Stimulated activated CD8-positive, alpha-beta memory T cell treated with anti-CD3 and anti-CD28 coated beads, Interleukin-12 subunit alpha, Interleukin-12 subunit beta, amount 100 ng/mL, for 24 hours (primary cell): ENCODE data around the gene MIB1.
"Not testable (repeated sequence)": the region's sequence is repeated elsewhere in the genome, so short reads cannot be mapped to it uniquely, and the experiment has no call there.

Source experiments
- DNase-seq: peaks from one replicate; pipeline ENCODE4 v3.0.0-alpha.2; 2020; ENCODE audit errors: extremely low read depth

The MIB1 gene

DNA sequence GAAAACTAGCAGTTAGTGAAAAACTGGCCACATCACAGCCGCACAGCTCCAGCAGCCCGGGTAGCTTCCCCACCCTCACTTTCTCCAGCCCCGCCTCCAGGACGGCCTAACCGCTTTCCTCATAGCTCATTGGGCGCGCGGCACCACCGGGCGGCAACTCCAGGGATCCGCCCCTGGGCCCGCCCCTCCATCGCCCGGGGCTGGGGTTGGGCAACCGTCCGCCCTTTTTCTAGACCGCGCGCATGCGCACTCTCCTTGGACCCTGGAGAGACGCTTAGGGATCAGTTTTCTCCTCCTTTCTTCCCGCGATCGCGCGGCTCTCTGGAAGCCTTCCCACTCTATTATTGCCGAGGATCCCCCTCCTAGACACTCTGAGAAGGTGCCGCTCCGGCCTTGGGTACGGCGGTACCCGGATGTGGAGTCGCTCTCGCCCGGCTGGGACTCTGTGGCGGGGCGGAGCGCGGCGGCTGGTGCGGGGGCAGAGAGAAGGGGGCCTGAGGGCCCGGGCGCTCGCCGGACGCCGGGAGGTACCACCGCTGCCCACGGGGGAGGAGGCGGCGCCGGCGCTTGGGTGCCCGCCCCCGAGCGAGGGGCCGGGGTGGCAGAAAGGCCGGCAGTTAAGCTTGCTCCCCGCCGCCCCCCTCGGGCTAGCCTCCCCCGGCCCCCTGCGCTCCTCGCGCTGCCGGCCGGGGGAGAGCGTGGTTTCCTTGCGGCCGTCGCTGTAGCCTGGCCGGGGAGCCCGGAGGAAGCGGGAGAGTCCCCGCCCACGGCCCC lies at the start of gene MIB1:
Gene MIB1, plus strand, starts transcription at position 255 of the 774 bp plus-strand sequence. CDS start 792 bp downstream, outside the sequence.
- peak; percentile 95 for DNase-seq

DNA sequence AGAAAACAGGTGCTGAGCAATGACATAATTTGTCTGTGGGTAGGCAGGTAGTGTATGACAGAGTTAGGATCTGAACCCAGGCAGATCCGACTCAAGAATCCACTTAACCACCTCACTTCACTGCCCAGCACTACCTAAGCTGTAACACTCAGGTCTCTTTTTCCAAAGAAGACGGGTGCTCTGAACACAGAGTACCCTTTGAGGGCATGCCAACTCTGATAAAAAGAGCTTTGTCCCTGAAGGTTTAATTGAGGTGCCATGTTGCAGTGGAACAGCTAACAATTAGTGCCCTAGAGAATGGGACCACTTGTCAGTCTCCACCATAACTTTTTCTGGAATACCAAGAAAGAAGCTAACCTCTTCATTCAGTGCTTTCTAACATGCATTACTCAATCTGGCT lies 47.3 kb upstream of the MIB1 start:
- no peak for DNase-seq

DNA sequence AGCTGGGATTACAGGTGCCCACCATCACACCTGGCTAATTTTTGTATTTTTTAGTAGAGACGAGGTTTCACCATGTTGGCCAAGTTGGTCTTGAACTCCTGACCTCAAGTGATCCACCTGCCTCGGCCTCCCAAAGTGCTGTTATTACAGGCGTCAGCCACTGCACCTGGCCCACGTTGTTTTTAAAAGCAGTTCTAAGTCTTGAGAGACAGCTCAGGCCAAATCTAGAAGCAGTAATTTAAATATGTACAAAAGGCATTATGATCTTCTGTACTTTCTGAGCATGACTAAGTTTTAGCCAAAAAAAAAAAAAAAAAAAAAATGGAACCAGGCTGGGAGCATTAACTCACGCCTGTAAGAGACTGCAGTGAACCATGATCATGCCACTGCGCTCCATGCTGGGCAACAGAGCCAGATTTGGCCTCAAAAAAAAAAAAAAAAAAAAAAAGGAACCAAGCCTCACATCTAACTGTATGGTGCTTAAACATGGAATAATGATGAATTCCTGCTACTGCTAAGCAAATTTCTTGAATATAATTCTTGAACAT lies 40.0 kb upstream of the MIB1 start:
- DNase-seq, result no peak

DNA sequence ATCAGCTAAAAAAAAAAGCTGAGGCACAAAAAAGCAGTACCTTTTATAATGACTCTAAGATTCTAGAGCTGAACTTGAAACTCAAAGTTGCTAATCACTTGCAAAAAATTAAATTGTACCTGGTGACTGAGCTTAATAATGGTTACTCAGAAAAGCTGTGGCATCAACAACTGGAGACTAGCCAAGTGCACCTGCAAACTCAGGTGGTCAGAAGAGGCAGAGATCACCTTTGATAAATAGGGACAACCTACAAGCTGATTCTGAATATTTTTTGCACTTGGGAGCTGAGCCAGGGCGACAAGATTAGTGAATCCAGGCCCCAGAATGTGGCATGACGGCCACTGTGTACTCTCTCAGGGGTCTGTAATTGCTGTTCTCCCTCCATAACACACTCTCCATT lies 39.0 kb upstream of the MIB1 start:
- no peak for DNase-seq

DNA sequence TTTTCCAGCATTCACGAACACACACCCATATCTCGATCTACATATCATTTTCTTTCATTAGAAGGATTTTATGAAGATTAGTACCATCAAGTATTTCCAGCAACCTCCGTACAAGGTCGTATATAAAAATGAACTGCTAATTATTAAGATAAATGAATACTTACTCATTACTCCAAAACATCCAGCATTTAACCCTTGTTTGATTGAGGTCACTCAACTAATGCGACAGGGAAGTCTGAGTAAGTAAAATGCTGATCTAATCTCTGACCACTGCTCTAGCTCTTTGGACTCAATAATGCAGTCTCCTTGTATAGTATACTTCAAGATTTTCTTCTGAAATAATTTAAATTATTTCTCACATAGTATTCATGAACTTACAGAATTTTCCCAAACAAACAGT lies 38.0 kb upstream of the MIB1 start:
- no peak for DNase-seq

DNA sequence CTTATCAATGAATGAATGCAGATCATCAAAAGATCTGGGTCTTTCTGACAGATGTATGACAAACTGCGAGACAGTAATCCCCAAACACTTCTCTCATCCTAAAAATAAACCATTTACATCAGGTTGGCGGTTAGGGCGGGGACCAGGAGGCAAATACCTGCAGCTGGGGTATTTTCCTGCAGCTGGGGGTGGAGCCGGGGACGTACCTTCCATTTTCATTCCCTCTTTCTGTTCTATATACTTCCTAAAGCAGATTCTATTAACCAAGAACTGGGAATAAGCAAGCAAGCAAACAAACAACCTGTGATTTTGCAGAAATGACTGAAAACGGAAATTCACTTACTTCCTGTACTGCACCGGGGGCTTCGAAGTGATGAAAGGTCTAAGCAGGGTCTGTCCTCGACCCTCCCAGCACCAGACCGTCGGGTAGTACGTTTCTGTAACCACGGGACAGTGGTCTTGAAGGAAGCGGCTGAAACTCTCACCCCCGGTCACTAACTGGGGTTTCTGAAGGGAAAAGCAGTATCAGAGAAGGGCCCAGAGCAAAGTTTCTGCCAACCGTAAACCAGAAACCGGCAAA lies 37.3 kb upstream of the MIB1 start:
- no peak for DNase-seq

DNA sequence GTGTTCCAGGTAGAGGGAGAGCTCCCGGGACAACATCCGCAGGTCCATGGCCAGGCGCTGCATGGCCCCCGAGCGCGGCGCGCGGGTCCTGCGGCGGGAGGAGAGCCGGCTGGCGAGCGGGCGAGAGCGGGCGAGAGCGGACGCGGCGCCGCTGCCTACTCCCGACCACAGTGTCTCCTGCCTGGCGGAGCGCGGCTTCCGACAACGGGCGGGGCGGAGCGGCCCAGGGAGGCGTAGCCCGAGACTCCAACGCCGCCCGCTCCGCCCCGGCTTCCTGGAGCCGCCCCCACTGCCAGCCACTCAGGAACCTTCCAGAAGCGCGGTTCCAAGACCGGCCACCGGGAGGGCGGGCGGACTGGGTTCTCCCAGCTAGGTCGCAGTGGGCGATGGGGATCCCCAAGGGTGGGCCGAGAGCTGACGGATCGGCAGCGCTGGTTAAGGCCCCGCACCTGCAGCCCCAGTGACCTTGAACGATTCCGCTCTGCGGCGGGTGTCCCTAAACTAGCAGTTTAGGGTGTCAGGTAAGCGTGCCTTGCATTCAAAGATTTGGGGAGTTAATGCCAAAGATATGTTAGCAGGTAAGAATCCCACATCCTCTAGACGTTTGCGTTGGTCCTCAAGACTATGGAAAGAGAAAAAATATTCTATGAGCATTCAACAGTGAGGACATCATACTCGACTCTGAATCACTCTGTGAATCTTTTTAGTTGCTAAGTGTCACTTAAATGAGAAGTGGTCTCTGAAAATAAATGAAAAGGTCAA lies 35.8 kb upstream of the MIB1 start, which contains the start of gene ABHD3:
Gene ABHD3, minus strand, starts transcription at position 172 of the 762 bp plus-strand sequence. Its CDS starts 109 bp downstream, at position 63.
- peak; percentile 77 for DNase-seq

DNA sequence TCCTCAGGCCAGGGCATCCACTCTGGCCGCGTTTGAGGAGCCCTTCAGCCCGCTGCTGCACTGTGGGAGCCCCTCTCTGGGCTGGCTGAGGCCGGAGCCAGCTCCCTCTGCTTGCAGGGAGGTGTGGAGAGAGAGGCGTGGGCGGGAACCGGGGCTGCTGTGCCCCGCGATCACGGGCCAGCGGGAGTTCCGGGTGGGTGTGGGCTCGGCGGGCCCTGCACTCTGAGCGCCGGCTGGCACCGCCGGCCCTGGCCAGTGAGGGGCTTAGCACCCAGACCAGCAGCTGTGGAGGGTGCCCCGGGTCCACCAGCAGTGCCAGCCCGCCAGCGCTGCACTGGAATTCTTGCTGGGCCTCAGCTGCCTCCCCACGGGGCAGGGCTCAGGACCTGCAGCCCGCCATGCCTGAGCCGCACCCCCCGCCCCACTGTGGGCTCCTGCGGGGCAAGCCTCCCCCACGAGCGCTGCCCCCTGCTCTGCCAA lies 34.2 kb upstream of the MIB1 start:
- DNase-seq, result no peak

DNA sequence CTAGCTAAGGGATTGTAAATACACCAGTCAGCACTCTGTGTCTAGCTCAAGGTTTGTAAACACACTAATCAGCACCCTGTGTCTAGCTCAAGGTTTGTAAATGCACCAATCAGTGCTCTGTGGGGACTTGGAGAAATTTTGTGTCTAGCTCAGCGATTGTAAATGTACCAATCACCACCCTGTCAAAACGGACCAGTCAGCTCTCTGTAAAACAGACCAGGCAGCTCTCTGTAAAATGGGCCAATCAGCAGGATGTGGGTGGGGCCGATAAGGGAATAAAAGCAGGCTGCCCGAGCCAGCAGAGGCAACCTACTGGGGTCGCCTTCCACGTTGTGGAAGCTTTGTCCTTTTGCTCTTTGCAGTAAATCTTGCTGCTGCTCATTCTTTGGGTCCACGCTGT lies 33.5 kb upstream of the MIB1 start:
- not testable (repeated sequence) for DNase-seq

DNA sequence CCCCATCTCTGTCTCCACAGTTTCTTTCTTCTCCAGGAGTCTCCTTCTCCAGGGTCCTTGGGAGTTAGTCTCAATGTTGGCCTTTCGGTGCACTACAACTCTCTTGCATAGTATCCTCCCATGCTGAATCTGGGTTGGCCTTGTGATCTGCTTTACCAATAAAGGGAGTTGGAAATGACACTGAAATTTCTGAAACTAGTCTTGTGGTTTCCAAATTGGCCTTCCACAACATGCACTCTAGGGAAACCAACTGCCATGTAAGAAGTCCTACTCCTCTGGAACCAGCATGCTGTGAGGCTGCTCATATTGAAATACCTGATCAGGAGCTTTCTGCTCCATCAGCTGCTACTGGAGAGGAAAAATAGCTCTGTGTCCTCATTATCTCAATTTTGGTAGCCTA lies 26.1 kb upstream of the MIB1 start:
- DNase-seq, result no peak

DNA sequence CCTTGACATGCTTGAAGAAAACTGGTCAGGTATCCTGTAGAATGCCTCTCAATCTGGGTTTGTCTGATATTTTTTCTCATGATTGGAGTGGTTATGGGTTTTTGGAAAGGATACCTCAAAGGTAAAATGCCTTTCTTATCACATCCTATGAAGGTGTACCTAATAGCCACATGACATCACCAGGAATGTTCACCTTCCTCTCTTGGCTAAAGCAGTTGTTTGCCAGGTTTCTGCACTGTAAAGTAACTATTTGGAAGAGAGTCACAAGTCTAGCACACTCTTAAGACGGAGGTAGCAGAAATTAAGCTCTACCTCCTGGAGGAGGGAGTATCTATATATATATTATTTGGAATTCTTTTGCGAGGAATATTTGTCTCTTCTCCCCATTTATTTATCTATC lies 17.9 kb upstream of the MIB1 start:
- DNase-seq, result no peak

DNA sequence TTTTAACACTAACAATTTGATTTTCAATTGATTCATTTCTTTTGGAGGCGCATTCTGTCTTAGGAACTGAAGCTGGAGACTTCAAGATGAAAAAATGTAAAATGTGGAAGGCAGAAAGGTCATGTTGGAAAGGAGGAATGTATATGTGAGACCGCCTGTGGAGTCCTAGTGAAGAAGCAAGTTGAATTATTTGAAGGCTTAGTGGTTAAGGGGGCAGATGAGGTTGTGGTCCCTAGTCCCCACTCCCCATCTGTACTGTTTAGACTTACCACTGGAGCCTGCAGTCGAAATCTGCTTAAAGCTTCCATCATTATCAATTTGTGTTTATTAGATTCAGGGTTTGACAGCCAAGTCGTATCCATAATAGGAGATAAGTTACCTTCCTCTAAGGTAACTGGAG lies 15.4 kb upstream of the MIB1 start:
- no peak for DNase-seq

DNA sequence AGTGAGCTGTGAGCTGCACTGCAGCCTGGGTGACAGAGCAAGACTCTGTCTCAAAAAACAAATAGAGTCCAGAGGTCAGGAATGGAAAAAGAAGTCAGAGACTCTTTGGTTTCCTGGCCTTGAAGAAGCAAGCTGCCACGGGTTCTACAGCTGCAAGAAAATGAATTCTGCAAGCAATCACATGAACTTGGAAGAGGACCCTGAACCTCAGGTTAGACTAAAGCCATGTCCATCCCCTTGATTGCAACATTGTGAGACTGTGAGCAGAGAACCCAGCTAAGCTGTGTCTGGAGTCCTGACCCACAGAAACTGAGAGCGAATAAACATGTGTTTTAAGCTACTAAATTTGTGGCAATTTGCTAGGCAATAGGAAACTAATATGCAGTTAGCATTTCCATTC lies 12.9 kb upstream of the MIB1 start:
- no peak for DNase-seq

DNA sequence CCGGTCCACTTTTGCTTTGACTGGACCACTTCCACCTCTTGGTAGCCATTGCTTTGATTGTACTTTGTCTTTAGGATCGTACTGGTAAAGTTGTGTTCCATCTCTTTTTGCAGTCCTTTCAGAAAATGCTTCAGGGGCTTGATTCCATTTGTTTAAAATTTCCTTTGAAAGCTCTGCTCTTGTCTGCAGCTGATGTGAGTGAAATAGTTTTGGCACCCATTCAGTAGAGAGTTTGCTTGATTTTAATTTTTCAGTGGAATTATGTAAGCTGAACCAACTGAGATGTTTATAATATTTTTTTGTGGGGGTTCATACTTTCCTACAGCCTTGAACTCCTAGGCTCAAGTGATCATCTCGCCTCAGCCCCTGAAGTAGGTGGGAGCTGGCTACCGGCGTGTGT lies 7.6 kb upstream of the MIB1 start:
- DNase-seq, result no peak

DNA sequence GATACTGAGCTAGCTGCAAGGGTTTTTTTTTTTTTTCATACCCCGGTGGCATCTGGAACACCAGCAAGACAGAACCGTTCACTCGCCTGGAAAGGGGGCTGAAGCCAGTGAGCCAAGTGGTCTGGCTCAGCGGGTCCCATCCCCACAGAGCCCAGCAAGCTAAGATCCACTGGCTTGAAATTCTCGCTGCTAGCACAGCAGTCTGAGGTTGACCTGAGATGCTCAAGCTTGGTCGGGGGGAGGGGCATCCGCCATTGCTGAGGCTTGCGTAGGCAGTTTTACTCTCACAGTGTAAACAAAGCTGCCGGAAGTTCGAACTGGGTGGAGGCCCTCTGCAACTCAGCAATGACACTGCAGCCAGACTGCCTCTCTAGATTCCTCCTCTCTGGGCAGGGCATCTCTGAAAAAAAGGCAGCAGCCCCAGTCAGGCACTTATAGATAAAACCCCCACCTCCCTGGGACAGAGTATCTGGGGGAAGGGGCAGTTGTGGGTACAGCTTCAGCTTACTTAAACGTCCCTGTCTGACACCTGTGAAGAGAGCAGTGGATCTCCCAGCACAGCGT lies 5.1 kb upstream of the MIB1 start:
- DNase-seq, result no peak

DNA sequence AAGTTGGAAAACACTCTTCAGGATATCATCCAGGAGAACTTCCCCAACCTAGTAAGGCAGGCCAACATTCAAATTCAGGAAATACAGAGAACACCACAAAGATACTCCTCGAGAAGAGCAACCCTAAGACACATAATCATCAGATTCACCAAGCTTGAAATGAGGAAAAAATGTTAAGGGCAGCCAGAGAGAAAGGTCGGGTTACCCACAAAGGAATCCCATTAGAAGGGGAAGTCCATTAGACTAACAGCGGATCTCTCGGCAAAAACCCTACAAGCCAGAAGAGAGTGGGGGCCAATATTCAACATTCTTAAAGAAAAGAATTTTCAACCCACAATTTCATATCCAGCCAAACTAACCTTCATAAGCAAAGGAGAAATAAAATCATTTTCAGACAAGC lies 3.7 kb upstream of the MIB1 start:
- not testable (repeated sequence) for DNase-seq

DNA sequence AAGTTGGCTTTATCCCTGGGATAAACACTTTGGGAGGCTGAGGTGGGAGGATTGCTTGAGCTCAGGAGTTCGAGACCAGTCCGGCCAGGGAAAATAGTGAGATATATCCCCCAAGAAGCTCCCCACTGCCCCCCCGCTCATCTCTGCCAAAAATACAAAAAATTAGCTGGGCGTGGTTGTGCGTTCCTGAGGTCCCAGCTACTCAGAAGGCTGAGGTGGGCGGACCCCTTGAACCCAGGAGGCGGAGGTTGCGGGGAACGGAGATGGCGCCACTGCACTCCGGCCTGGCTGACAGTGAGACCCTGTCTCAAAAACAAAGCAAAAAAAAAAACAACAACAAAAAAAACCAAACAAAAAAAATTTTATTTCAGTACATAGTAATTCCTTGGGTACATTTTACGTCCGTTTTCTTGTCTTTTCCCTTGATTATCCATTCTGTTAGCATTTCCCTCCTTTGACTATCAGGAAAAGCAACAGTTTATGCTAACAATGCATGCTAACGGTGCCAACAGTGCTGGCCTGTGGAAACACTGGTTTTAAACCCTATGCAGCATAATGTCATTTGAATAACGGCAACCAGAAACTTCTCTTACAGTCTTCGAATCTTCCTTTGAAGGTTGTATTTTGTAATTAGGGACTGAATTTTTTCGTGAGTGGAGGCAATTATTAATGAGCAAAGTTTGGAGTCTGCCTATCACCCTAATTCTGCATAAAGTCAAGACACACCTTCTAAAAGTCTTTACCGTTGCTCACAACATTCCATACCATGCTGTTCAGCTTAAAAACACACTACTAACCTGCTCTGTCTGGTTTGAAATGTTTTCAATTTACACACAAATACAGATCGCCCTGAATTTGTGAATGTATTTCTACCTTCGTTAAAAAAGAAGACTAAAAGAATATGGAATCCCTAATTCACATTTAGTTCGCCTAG lies 721 bp upstream of the MIB1 start:
- DNase-seq, result no peak

DNA sequence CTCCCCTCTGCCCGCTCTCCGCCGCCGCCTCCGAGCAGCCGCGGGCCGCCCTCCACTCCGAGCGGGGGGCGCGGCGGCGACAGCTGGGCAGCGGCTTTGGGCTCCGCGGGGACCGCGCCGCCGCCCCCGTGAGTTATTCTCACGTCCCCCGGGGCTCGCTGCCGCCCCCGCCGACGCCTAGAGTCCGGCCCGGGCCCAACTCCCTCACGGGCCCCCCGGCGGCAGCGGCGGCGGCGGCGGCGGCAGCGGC lies 645 bp downstream of the MIB1 start:
- no peak for DNase-seq

DNA sequence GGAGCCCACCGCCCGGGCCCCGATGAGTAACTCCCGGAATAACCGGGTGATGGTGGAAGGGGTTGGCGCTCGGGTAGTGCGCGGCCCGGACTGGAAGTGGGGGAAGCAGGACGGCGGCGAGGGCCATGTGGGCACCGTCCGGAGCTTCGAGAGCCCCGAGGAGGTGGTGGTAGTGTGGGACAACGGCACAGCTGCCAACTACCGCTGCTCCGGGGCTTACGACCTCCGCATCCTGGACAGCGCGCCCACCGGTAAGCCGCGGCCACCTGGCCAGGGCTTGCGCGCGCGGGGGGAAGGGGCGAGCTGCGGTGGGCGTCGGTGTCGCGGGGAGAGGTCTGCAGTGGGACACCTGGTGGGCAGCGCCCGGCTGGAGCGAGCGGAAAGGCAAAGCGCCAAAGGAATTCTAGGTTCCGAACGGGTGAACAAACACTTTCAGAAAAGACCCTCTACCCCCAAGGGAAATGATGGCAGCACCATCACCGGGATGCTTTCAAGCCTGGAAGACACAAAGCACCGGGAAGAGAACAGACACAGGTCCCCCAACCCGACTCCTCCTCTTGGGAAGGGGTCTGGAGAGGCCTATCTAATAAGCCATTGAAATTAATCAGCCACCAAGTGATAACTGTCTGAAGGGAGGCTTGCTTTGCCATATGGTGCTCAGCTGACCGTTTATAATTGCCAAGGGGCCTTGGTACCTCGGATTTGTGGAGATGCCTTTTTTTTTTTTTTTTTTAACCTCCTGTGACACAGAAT lies 1.1 kb downstream of the MIB1 start:
- no peak for DNase-seq

DNA sequence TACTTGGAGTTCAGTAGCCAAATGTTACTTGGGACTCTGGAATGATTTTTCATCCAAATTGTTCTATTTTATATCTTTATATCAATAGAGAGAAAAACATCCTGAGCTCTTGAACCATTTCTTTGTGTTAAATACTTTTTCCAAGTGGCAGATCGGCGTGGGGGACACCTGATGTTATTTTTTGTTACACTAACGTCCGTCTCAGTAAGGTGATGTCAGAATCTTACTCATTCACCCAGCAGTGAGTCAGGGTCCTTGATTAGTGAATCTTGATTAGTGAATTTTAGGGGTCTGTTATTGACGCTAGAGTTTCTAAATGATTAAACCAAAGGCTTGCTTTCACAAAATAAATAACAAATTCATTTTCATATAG lies 1.7 kb downstream of the MIB1 start:
- no peak for DNase-seq
